Endothelial cell of umbilical vein (primary cell): ENCODE results near the gene NR3C2. TPM values are rescaled to one million over a fixed set of nuclear protein-coding genes. Genes with fewer than 3 reads are reported as not detected.
A peak's percentile ranks its signal among the peaks of the same experiment; 100 is the strongest.

Experiments
- BruUV-seq: library from RNA; stranded (reverse); fragments of 400-500 nt; replicated peaks from 2 replicates; lab custom pipeline; 2021; lab: Mats Ljungman, UMichigan
- CTCF ChIA-PET: fragments of 300-600, 350-600 bp; sonication (Branson Sonifier 250); formaldehyde crosslinking; loops from one replicate; lab custom pipeline; 2021; ENCODE audit warnings: antibody characterized with exemption, inconsistent platforms; lab: Charles Lee
- POLR2A ChIA-PET: fragments of 300-600, 350-600 bp; sonication (Branson Sonifier 250); formaldehyde crosslinking; loops from one replicate; lab custom pipeline; 2021; ENCODE audit warnings: antibody characterized with exemption, inconsistent platforms; lab: Charles Lee
- DNase-seq: peaks from one replicate; pipeline ENCODE4 v3.0.0-alpha.2; 2011; ENCODE audit warnings: low read depth, low spot score
- FAIRE-seq: peaks from 2 replicates; lab custom pipeline; 2011; peaks lifted over from hg19 to GRCh38; lab: Jason Lieb, UNC
- H2AFZ ChIP-seq: 2 replicates; pipeline ENCODE4 v1.6.0; 2012; ENCODE audit warnings: low read depth, low read length, control low read depth, inconsistent platforms
- H3K27ac ChIP-seq: 2 replicates; pipeline ENCODE4 v1.5.1; 2011; ENCODE audit warnings: low read depth, mild to moderate bottlenecking, control low read depth, low read length, moderate library complexity; ENCODE audit not compliant: insufficient read depth
- H3K27me3 ChIP-seq, 2 experiments: 2 replicates each; pipeline versions ENCODE4 v1.6.0 to v1.6.1; 2011; ENCODE audit warnings: low read length in 2 of 2, mixed read lengths in 1 of 2; ENCODE audit not compliant: control insufficient read depth in 2 of 2, insufficient read depth in 2 of 2
- H3K36me3 ChIP-seq, 2 experiments: 2 replicates in 1 of 2; 3 replicates in 1 of 2; pipeline ENCODE4 v1.5.1; 2011; ENCODE audit warnings: low read length in 2 of 2, mild to moderate bottlenecking in 1 of 2, moderate library complexity in 1 of 2; ENCODE audit not compliant: control insufficient read depth in 2 of 2, insufficient read depth in 2 of 2; ENCODE audit errors: extremely low read depth in 1 of 2
- H3K4me1 ChIP-seq: 3 replicates; pipeline ENCODE4 v1.5.1; 2011; ENCODE audit warnings: mild to moderate bottlenecking, low read length; ENCODE audit not compliant: control insufficient read depth, insufficient read depth; ENCODE audit errors: extremely low read depth
- H3K4me2 ChIP-seq: 2 replicates; pipeline ENCODE4 v1.6.1; 2011; ENCODE audit warnings: low read length, control low read depth, mixed read lengths; ENCODE audit not compliant: insufficient read depth
- H3K4me3 ChIP-seq, 3 experiments: fragments of 200-600 bp in 1 of 3; sonication (generic), shearing (Covaris generic) in 1 of 3; replicated peaks in 1 of 3; 2 replicates each; pipeline ENCODE4 v1.5.1; 2011 to 2016; ENCODE audit warnings: control low read depth in 3 of 3, low read length in 3 of 3, mild to moderate bottlenecking in 2 of 3, inconsistent platforms in 1 of 3, low read depth in 1 of 3, moderate library complexity in 1 of 3; ENCODE audit not compliant: insufficient read depth in 1 of 3
- H3K79me2 ChIP-seq: 2 replicates; pipeline ENCODE4 v1.6.0; 2012; ENCODE audit warnings: low read length, inconsistent platforms; ENCODE audit not compliant: control insufficient read depth, insufficient read depth
- H3K9ac ChIP-seq: replicated peaks from 2 replicates; pipeline ENCODE3; 2011; ENCODE audit warnings: low read length, control low read depth; ENCODE audit not compliant: insufficient read depth; ENCODE audit errors: extremely low read depth
- H3K9me1 ChIP-seq: replicated peaks from 3 replicates; pipeline ENCODE4 v1.6.0; 2011; ENCODE audit warnings: mild to moderate bottlenecking, low read length; ENCODE audit not compliant: control insufficient read depth, insufficient read depth; ENCODE audit errors: extremely low read depth
- H3K9me3 ChIP-seq: replicated peaks from 2 replicates; pipeline ENCODE4 v1.5.1; 2012; ENCODE audit warnings: low read length, inconsistent platforms; ENCODE audit not compliant: control insufficient read depth, insufficient read depth
- H4K20me1 ChIP-seq: replicated peaks from 2 replicates; pipeline ENCODE3; 2011; ENCODE audit warnings: mild to moderate bottlenecking, low read length; ENCODE audit not compliant: control insufficient read depth, insufficient read depth; ENCODE audit errors: extremely low read depth
- CTCF ChIP-seq, 2 donors: IDR thresholded peaks; 1 replicate in 1 of 2; 2 replicates in 1 of 2; pipeline ENCODE4 v1.5.1; 2011; ENCODE audit warnings: low read length in 2 of 2, mild to moderate bottlenecking in 2 of 2, moderate library complexity in 2 of 2, control low read depth in 1 of 2, inconsistent platforms in 1 of 2, low read depth in 1 of 2; ENCODE audit not compliant: insufficient read depth in 1 of 2; ENCODE audit errors: extremely low read depth in 1 of 2
- EZH2 ChIP-seq: IDR thresholded peaks from 2 replicates; pipeline ENCODE4 v1.6.1; 2012; ENCODE audit warnings: borderline replicate concordance, low read depth, mild to moderate bottlenecking, moderate library complexity, low read length, inconsistent platforms; ENCODE audit not compliant: severe bottlenecking
- FOS ChIP-seq: IDR thresholded peaks from 2 replicates; pipeline ENCODE4 v1.6.1; 2011; ENCODE audit warnings: mild to moderate bottlenecking, low read length, moderate library complexity, borderline replicate concordance; ENCODE audit not compliant: insufficient read depth
- GATA2 ChIP-seq: IDR thresholded peaks from 2 replicates; pipeline ENCODE4 v1.7.0; 2011; ENCODE audit warnings: low read depth, mild to moderate bottlenecking, moderate library complexity, mixed read lengths, low read length; ENCODE audit not compliant: insufficient read length, insufficient read depth
- JUN ChIP-seq: IDR thresholded peaks from 2 replicates; pipeline ENCODE4 v1.6.1; 2011; ENCODE audit warnings: borderline replicate concordance, low read depth; ENCODE audit not compliant: insufficient read length, insufficient read depth
- MAX ChIP-seq: IDR thresholded peaks from 2 replicates; pipeline ENCODE4 v1.6.1; 2011; ENCODE audit not compliant: insufficient read depth, insufficient read length
- MYC ChIP-seq: IDR thresholded peaks from one replicate; pipeline ENCODE4 v1.6.1; 2011; ENCODE audit warnings: mild to moderate bottlenecking, low read depth, low read length
- POLR2A ChIP-seq: IDR thresholded peaks from 2 replicates; pipeline ENCODE4 v1.6.1; 2012; ENCODE audit warnings: low read depth, mild to moderate bottlenecking, control low read depth, low read length
- POLR2AphosphoS5 ChIP-seq: IDR thresholded peaks from 2 replicates; pipeline ENCODE4 v1.6.1; 2012; ENCODE audit warnings: low read depth, mild to moderate bottlenecking, control low read depth, low read length, moderate library complexity; ENCODE audit not compliant: insufficient read depth
- dilution Hi-C: fragments of 300-500 bp; cut with MboI; formaldehyde crosslinking; loops from one replicate; pipeline ENCODE4 v1.15.0; 2019; ENCODE audit warnings: low sequenced_read_pairs; ENCODE audit not compliant: extremely low pct_ligation_motif_present
- intact Hi-C: fragments of 100-400 bp; cut with micrococcal nuclease; formaldehyde crosslinking; loops from one replicate; pipeline ENCODE4 v1.10.0; 2022
- polyA plus RNA-seq, 4 experiments: library from polyadenylated mRNA; depleted of rRNA in 3 of 4; stranded (reverse) in 3 of 4; unstranded in 1 of 4; fragments of >200 nt; gene quantifications; 2 replicates each; pipeline versions ENCODE4 v1.2.1 to v1.2.3, GENCODE V29; 2011 to 2012; ENCODE audit warnings: missing spikeins in 1 of 4
- total RNA-seq: library from RNA; stranded (reverse); gene quantifications from 2 replicates; pipeline ENCODE4 v1.2.3, GENCODE V29; 2021

The NR3C2 gene
- total and polyA plus RNA-seq, 2 donors (not counting 3 experiments of a cell fraction or from before 2014, with no cell fraction given), result 4.8 to 16.4 TPM

GRCh38 chr4:148116264-148116663, 325.9 kb downstream of the NR3C2 start:
- H4K20me1 ChIP-seq, result no peaks in the 10 kb centered on the region
- no peak overlapping the region for H2AFZ ChIP-seq
- no peaks in the 10 kb centered on the region for H3K4me1 ChIP-seq
- no peak overlapping the region for H3K4me3 ChIP-seq
- no peaks in the 10 kb centered on the region for H3K79me2 ChIP-seq
- H3K9ac ChIP-seq, result no peak overlapping the region
- peaks cover 0 to 1% of the 10 kb centered on the region in 2 experiments for H3K36me3 ChIP-seq
- BruUV-seq, result no TSS peak
- H3K9me3 ChIP-seq, result no peaks in the 10 kb centered on the region
- dilution Hi-C loops, result no loop called here
- peak; percentile 5 for DNase-seq
- ChIA-PET CTCF (interaction anchor here (1.2 kb wide), 1 partner anchor 915 kb away, joined by 3 read pairs; no protein-coding TSS in a partner anchor), POLR2A (no interaction called here)
- no peaks in the 10 kb centered on the region for H3K27me3 ChIP-seq
- no peak overlapping the region for H3K27ac ChIP-seq
- intact Hi-C loops, result no loop called here
- no peaks in the 10 kb centered on the region for H3K9me1 ChIP-seq
- TF ChIP-seq EZH2 (no peak), FOS (no peak), POLR2A (no peak), CTCF (IDR thresholded peaks at IDR 0.05; ENCODE audit: extremely low read depth in 1 of 2, insufficient read depth in 1 of 2, low read depth in 1 of 2, low read length in 2 of 2) (no peak), JUN (no peak), MAX (no peak)
- FAIRE-seq, result no peak
- no peak overlapping the region for H3K4me2 ChIP-seq

GRCh38 chr4:148114436-148114835, 327.8 kb downstream of the NR3C2 start:
- dilution Hi-C loops (no loop called here), intact Hi-C loops (no loop called here)
- no peak overlapping the region for H2AFZ ChIP-seq
- H3K9me3 ChIP-seq, result no peaks in the 10 kb centered on the region
- H4K20me1 ChIP-seq, result no peaks in the 10 kb centered on the region
- no peak overlapping the region for H3K4me2 ChIP-seq
- ChIA-PET POLR2A (no interaction called here), CTCF (no interaction called here)
- H3K4me1 ChIP-seq, result no peaks in the 10 kb centered on the region
- H3K79me2 ChIP-seq, result no peaks in the 10 kb centered on the region
- TF ChIP-seq MAX (no peak), FOS (no peak), EZH2 (no peak), MYC (no peak), GATA2 (no peak), POLR2AphosphoS5 (no peak), POLR2A (no peak), CTCF (IDR thresholded peaks at IDR 0.05; ENCODE audit: extremely low read depth in 1 of 2, insufficient read depth in 1 of 2, low read depth in 1 of 2, low read length in 2 of 2) (no peak), JUN (no peak)
- H3K36me3 ChIP-seq, result peaks cover 0 to 1% of the 10 kb centered on the region in 2 experiments
- H3K4me3 ChIP-seq, result no peak overlapping the region
- H3K9ac ChIP-seq, result no peak overlapping the region
- DNase-seq, result no peak
- H3K27me3 ChIP-seq, result no peaks in the 10 kb centered on the region
- no peak for FAIRE-seq
- no peaks in the 10 kb centered on the region for H3K9me1 ChIP-seq
- no TSS peak for BruUV-seq
- H3K27ac ChIP-seq, result no peak overlapping the region
